ENCODE results near the gene TPRX1.
"Not testable (repeated sequence)": the region's sequence is repeated elsewhere in the genome, so short reads cannot be mapped to it uniquely, and the experiment has no call there.

The TPRX1 gene

GRCh38 chr19:47798904-47799266 lies 5.5 kb downstream of the TPRX1 start:
- DNase-seq: no peak

GRCh38 chr19:47797996-47798903 lies 6.1 kb downstream of the TPRX1 start:
- no peak for DNase-seq

DNA sequence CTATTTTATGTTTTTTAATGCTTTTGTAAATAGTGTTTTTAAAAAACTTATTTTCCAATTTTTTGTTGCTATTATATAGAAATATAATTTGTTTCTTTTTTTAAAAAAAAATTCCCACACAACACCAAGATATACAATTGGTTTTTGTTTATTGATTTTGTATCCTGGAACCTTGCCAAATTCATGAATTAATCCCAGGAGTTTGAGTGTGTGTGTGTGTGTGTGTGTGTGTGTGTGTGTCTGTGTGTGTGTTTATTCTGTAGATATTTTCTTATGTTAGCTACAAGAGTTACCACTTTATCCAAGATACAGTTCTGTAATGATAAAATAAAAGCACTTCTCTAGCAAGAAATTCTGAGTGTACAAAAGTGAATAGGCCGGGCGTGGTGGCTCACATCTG lies 7.6 kb downstream of the TPRX1 start:
- DNase-seq: no peak

DNA sequence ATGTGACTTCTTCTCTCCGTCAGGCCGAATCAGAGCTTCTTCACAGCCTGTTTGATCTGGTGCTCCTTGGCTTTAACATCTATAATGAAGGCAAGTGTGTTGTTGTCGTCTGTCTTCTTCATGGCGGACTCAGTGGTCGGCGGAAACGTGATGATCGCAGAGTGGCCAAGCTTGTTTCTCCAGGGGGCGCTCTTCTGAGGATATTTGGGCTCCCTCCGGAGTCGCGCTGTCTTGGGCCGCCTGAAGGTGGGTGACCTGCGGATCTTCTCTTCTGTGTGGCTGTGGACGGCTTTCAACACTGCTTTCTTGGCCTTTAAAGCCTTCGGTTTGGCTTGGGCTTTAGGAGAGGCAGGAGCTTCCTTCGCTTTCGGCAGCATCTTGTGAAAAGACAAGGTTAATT lies 9.8 kb downstream of the TPRX1 start:
- DNase-seq: no peak

GRCh38 chr19:47792616-47793015 lies 11.7 kb downstream of the TPRX1 start:
- no peak for DNase-seq

GRCh38 chr19:47790398-47790814 lies 13.9 kb downstream of the TPRX1 start:
- DNase-seq: peak; percentile 23

DNA sequence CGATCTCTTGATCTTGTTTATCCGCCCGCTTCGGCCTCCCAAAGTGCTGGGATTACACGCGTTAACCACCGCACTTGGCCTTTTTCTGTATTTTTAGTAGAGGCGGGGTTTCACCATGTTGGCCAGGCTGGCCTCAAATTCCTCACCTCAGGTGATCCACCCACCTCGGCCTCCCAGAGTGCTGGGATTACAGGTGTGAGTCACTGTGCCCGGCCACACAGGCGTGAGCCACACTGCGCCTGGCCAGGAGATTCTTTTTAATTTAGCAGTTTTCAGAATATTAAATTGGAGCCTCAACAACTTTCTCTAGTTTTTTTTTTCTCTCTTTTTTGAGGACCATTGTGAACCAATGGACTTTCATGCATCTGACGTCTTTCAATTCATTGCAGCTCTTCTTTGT lies 14.5 kb downstream of the TPRX1 start:
- DNase-seq: not testable (repeated sequence)

DNA sequence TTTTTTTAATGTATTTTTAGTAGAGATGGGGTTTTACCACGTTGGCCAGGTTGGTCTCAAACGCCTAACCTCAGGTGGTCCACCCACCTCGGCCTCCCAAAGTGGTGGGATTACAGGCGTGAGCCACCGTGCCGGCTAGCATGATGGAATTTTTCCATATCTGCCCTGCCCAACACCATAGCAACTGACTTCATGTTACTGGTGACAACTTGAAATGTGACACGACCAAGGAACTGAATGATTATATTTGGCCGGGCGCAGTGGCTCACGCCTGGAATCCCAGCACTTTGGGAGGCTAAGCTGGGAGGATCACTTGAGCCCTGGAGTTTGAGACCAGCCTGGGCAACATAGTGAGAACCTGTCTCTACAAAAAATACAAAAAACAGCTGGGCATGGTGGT lies 17.0 kb downstream of the TPRX1 start:
- DNase-seq: not testable (repeated sequence)

GRCh38 chr19:47786566-47786965 lies 17.8 kb downstream of the TPRX1 start:
- no peak for DNase-seq

DNA sequence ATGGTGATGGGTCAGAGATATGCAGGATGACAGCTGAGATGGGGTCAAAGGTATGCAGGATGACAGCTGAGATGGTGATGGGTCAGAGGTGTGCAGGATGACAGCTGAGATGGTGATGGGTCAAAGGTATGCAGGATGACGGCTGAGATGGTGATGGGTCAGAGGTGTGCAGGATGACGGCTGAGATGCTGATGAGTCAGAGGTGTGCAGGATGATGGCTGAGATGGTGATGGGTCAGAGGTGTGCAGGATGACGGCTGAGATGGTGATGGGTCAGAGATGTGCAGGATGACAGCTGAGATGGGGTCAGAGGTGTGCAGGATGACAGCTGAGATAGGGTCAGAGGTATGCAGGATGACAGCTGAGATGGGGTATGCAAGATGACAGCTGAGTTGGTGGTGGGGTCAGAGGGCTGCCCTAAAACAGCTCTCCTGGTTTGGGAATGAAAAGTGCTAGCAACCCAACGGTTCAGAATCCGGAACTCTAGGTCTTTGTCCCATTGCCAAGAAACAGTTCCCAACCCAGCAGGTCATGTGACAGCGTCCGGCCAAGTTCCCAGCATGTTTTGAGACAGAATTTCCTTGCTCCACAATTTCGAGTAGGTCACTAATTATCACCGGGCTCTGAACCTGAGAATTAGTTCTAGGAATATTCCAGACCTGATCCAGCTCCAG lies 22.6 kb downstream of the TPRX1 start:
- DNase-seq: no peak

DNA sequence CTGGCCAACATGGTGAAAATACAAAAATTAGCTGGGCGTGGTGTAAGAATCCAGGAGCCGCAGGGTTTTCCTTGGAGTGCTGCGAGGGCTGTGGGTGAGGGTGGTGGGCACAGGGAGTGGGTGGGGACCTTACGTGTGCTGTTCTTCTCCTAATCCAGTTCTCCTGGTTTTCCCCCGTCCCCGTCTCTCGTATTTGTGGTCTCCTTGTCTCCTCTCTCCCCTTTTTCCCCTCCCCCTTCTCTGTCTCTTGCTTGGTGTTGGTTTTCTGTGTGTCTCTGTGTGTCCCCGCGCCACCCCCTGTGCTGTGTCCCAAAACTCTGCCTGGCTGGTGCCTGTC lies 24.2 kb downstream of the TPRX1 start:
- DNase-seq: no peak

DNA sequence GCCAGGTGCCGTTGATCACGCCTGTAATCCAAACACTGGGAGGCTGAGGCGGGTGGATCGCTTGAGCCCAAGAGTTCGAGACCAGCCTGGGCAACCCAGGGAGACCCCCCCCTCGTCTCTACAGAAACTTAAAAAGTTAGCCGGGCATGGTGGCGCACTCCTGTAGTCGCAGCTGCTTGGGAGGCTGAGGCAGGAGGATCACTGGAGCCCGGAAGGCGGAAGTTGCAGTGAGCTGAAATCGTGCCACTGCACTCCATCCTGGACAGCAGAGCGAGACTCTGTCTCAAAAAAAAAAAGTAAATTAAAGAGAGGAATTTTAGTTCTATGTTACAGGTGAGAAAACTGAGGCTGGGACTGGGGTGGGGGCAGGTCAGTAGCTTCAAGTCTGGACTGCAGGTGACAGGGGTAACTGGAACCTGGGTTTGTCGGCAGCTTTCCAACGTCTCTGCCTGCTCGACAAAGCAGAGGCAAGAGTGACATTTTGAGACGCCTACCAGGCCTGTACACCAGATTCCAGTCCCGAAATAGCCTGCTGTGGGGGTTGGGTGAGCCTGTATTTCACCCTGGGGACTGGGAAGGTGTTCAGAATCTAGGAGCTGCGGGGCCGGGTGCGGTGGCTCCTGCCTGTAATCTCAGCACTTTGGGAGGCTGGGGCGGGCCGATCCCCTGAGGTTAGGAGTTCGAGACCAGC lies 24.7 kb downstream of the TPRX1 start:
- DNase-seq: no peak

DNA sequence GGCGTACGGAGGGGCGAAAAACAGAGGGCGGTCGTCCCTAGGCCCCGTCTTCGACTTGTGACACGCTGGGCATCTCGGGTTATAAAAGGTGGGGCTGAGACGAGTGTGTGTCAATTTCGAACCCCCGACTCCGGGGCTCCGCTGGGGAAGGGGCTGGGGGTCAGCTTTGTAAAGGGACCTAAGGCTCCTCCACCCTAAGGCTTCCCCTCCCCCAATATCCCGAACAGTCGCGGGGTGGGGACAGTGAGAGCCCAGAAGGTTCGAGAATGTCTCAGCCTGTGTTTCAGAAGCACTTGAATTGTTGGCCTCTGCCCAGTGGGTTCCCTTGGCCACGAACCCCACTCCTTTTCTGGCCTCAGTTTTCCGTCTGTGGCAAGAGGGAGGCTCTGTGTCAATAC lies 25.4 kb downstream of the TPRX1 start:
- no peak for DNase-seq

DNA sequence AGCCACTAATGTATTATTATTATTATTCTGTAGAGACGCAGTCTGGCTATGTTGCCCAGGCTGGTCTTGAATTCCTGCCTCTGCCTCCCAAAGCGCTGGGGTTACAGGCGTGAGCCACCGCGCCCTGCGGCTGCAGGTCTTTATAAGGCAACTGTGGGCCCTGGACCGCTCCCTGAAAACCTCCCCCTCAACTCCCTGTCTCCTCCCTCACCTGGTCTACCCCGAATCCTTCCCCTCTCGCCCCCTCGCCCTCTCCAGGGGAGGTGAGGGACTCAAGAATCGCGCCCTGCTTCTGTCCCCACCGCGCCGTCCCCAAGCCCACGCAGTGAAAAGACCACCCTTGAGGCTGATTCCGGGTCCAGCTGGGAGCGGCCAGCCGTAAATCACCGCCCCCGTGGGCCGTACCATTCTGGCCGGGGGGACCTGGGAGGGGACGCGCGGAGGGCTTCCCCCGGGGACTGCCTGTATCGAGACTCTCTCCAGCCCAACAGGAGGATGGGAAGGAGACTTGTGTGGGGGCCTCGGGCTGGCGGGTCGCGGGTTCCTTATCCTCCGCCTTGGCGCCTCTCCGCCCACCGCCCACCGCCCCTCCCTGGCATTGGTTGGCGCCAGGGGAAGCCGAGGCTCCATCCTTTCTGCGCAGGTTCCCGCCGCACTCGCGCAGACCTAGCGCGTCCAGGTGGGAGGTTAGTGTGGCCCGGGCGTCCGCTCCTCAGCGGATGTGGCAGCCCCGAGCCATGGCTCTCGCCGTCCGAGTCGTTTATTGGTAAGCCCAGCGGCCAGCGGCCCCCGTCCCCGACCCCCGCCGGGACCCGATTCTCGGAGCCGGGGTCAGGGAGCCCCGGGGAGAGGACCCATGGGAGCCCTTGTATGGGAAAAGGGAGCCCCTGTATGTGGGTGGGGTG lies 26.1 kb downstream of the TPRX1 start, which contains the start of gene SELENOW:
TSS of gene SELENOW (plus strand) at position 655 of the 905 bp plus-strand sequence. CDS start at position 738, 83 bp downstream.
- DNase-seq: peak; percentile 63

DNA sequence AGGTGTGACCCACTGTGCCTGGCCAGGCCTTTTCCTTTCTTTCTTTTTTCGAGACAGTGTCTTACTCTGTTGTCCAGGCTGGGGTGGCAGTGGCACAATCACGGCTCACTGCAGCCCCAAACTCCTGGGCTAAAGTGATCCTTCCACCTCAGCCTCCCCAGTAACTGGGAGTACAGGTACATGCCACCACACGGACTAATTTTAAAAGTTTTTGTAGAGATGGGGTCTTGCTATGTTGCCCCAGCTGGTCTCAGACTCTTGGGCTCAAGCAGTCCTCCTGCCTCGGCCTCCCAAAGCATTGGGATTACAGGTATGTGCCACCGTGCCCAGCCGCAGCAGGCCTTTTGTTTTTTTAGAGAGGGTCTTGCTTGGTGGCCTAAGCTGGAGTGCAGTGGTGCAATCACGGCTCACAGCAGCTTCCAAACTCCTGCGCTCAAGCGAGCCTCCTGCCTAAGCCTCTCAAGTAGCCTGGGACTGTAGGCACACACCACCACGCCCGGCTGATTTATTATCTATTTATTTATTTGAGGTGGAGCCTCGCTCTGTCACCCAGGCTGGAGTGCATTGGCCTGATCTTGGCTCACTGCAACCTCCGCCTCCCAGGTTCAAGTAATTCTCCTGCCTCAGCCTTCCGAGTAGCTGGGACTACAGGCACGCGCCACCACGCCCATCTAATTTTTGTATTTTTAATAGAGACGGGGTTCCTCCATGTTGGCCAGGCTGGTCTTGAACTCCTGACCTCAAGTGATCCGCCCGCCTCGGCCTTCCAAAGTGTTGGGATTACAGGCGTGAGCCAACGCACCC lies 26.9 kb downstream of the TPRX1 start:
- not testable (repeated sequence) for DNase-seq

DNA sequence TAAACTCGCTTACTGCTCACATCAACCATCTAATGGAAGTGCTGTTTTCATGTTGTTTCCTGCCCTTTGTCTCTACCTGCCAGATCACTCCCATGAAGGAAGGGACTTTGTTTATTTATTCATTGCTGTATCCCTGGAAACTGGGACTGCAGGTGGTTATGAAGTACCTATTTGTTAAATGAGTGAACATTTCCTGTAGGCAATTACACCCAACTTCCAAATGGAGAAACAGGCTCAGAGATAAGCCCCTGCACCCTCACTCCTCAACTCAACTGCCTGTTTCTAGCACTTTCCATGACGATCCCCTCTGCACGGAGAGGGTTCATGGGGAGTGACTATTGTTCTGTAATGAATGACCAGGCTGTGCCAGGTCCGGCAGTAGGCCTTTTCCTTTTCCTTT lies 27.8 kb downstream of the TPRX1 start:
- DNase-seq: peak; percentile 68

DNA sequence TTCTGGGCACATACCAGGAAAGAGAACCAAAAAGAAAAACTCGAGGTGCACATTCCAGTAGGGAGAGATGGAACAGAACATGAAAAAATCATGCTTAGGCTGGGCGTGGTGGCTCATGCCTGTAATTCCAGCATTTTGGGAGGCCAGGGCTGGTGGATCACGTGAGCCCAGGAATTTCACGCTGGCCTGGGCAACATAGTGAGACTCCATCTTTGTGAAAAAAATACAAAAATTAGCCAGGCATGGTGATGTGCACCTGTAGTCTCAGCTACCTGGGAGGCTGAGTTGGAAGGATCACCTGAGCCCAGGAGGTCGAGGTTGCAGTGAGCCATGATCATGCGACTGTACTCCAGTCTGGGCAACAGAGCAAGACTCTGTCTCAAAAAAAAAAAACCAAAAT lies 33.1 kb downstream of the TPRX1 start:
- not testable (repeated sequence) for DNase-seq

DNA sequence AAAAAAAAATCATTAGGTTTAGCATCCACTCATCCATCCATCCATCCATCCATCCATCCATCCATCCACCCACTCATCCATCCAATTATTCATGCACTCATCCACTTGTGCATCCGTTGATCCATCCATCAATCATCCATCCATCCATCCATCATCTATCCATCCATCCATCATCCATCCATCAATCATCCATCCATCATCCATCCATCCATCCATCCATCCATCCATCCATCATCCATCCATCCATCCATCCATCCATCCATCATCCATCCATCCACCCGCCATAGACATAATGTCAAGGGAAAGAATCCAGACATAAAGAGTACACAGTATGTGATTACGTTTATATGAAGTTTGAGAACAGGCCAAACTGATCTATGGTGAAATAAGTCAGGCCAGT lies 34.8 kb downstream of the TPRX1 start:
- no peak for DNase-seq

DNA sequence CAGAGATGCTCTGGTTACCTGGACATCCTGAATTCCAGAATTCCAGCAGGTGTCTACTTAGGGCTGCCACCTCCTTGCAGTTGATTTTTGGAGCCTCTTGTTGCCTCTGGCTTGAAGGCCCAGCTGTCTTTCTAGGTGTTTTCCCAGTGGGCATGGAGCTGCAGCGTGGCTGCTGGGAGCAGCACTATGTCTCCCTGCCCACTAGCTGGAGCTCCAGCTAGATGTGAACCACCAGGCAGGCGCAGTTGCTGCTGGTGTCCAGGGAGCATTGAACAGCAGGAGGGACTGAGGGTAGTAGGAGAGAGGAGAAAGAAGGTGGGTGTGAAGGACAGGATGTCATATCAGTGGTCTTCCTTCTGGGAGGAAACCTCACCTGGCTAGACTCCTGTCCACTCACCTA lies 35.7 kb downstream of the TPRX1 start:
- no peak for DNase-seq

DNA sequence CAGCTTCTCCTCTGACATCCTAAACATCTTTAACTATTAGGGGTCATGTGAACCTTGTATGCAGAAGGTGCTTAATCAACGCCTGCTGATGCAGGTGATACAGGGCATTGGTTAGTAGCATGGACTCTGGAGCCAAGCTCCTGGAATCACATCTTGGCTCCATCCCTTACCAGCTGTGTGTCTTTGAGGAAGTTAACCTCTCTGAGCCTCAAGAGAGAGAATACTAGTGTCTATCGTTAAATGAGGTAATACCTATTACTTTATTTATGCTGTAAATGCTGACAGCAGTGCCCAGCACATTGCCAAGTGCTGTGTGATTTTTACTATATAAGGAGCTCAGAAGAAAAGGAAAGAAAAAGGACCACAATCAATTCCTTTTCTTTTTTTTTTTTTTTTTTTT lies 37.0 kb downstream of the TPRX1 start:
- no peak for DNase-seq

DNA sequence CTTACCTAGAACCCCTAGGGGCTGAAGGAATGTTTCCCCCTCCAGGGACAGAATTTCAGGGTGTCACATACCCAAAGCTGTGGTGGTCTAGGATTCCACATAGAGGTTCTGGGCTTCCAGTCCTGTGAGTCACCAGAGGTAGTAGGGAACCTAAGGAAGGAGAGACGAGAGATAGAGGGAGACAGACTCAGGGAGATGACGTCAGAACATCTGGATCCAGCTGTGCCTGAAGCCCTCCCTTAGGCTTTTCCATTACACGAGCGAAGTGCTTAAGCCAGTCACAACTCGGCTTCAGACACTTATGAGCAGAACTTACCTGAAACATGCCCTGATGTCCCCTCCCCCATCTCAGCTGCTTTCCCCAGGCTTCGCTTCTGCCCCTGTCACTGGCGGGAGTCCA lies 37.7 kb downstream of the TPRX1 start:
- DNase-seq: no peak

GRCh38 chr19:47766359-47766620 lies 38.1 kb downstream of the TPRX1 start:
- DNase-seq: no peak

Measured in NCI-H2171 treated with DMSO at 0.1 percent for 48 hours (cell line).